ENCODE results near the gene ZNF827. TPM values are rescaled to one million over a fixed set of nuclear protein-coding genes. Genes with fewer than 3 reads are reported as not detected.

ZNF827 gene
- total RNA-seq, 1 donor: 10.7 TPM

DNA sequence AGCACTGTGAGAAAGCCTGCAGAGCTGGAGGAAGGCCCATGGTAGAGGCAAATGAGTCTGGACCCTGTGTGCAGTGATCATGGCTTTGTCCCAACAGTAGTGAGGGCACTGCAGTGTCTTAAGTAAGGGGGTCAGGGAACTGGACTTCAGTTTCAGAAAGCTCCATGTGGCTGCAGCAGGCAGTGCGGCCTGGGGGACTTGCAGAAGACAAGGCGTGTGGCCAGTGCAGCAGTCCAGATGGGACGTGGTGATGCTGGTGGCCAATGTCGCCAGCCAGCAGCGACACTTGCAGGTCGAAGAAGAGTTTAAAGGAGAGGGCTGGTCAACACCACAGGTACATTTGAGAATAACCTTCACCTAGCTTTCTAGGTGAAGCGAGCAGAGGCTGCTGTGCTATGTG, 113.4 kb downstream of the ZNF827 start:
- DNase-seq (ENCODE audit: low read depth): no peak
- TF ChIP-seq, protein P1, sequence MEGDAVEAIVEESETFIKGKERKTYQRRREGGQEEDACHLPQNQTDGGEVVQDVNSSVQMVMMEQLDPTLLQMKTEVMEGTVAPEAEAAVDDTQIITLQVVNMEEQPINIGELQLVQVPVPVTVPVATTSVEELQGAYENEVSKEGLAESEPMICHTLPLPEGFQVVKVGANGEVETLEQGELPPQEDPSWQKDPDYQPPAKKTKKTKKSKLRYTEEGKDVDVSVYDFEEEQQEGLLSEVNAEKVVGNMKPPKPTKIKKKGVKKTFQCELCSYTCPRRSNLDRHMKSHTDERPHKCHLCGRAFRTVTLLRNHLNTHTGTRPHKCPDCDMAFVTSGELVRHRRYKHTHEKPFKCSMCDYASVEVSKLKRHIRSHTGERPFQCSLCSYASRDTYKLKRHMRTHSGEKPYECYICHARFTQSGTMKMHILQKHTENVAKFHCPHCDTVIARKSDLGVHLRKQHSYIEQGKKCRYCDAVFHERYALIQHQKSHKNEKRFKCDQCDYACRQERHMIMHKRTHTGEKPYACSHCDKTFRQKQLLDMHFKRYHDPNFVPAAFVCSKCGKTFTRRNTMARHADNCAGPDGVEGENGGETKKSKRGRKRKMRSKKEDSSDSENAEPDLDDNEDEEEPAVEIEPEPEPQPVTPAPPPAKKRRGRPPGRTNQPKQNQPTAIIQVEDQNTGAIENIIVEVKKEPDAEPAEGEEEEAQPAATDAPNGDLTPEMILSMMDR (IDR thresholded peaks at IDR 0.05; ENCODE audit: insufficient read depth, low read length): no peak
- H3K4me3 ChIP-seq (ENCODE audit: low read depth, low read length): no peak overlapping the region

DNA sequence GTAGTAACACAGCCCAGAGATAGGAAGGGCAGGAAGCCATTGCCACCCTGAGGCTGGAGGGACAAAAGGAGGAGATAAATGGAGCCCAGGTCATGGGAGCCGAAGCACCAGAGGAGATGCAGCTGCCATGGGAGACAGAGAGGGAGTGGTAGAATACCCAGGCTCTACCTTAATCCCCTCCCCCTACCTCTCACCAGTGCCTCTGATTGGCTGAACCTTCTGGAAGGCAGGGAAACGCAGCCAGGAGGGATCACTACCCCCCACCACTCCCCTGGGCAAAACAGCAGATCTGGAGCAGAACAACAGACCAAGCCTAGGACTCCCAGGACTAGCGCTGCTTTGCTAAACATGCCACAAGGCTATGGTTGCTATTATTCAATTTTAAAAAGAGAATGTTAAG, 114.2 kb downstream of the ZNF827 start:
- DNase-seq (ENCODE audit: low read depth): no peak
- TF ChIP-seq, protein P1 (IDR thresholded peaks at IDR 0.05; ENCODE audit: insufficient read depth, low read length): no peak
- no peak overlapping the region for H3K4me3 ChIP-seq (ENCODE audit: low read depth, low read length)

DNA sequence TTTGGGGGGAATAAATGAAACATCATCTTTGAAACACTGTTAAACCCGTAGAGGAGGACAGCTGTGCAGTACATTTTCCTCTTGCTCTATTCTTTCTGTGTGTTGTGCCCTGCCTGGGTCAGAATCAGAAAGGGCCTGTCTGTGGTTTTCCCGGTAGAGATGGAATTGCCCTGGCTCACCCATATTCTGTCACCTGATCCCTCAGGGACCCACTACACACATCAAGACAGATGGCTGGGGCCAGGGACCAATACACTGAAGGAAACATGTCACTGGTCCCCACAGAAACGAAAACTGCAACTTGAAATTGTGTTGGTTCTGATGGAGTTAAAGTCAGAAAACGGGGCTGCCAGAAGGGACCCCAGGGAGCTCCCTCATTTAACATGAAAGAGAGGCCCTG, 114.9 kb downstream of the ZNF827 start:
- no peak for DNase-seq (ENCODE audit: low read depth)
- no peak overlapping the region for H3K4me3 ChIP-seq (ENCODE audit: low read depth, low read length)
- TF ChIP-seq, protein P1 (IDR thresholded peaks at IDR 0.05; ENCODE audit: insufficient read depth, low read length): no peak

- no peak overlapping the region for H3K4me3 ChIP-seq (ENCODE audit: low read depth, low read length)
- no peak for DNase-seq (ENCODE audit: low read depth)
- TF ChIP-seq, protein P1 (IDR thresholded peaks at IDR 0.05; ENCODE audit: insufficient read depth, low read length): no peak
These were observed 116.0 kb downstream of the ZNF827 start for GRCh38 chr4:145822581-145822980.

DNA sequence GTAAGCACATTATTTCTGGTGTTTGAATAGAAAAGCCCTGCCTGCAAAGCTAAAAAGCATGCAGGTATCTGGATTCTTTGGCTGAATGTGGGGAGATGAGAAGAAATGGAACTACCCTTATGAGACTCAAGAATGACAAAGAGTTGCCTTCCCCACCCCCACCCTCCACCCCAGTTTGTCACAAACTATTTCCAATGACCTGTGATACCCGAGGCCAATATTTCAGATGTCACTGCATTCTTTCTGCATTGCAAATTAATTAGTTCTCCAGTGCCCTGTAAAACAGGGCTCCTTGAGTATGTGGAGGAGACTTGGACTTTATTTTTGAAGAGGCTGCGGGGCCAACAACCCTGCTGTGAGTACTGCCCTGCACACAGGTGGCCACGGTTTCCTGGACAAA, 116.4 kb downstream of the ZNF827 start:
- TF ChIP-seq, protein P1 (IDR thresholded peaks at IDR 0.05; ENCODE audit: insufficient read depth, low read length): no peak
- no peak for DNase-seq (ENCODE audit: low read depth)
- no peak overlapping the region for H3K4me3 ChIP-seq (ENCODE audit: low read depth, low read length)

GRCh38 chr4:145821766-145822165, 116.9 kb downstream of the ZNF827 start:
- no peak for DNase-seq (ENCODE audit: low read depth)
- TF ChIP-seq, protein P1 (IDR thresholded peaks at IDR 0.05; ENCODE audit: insufficient read depth, low read length): no peak
- no peak overlapping the region for H3K4me3 ChIP-seq (ENCODE audit: low read depth, low read length)

- no peak overlapping the region for H3K4me3 ChIP-seq (ENCODE audit: low read depth, low read length)
- TF ChIP-seq, protein P1 (IDR thresholded peaks at IDR 0.05; ENCODE audit: insufficient read depth, low read length): no peak
- no peak for DNase-seq (ENCODE audit: low read depth)
These were observed 118.2 kb downstream of the ZNF827 start for GRCh38 chr4:145820407-145820806.

All from fibroblast of the aortic adventitia (primary cell).